Osteoblast (primary cell): ENCODE data around the gene BANK1. TPM values are rescaled to one million over a fixed set of nuclear protein-coding genes. Genes with fewer than 3 reads are reported as not detected.

Source experiments
- DNase-seq: peaks from one replicate; pipeline ENCODE4 v3.0.0; 2011; ENCODE audit warnings: low spot score, mixed read lengths; ENCODE audit not compliant: insufficient read length; ENCODE audit errors: missing footprints
- H2AFZ ChIP-seq: 2 replicates; pipeline ENCODE4 v1.6.0; 2011; ENCODE audit warnings: mild to moderate bottlenecking, low read length
- H3K27ac ChIP-seq: 2 replicates; pipeline ENCODE4 v1.5.1; 2011; ENCODE audit warnings: mild to moderate bottlenecking, low read depth, low read length, moderate library complexity
- H3K27me3 ChIP-seq: 2 replicates; pipeline ENCODE4 v1.6.0; 2012; ENCODE audit warnings: mild to moderate bottlenecking, control low read depth, inconsistent platforms, low read length, moderate library complexity; ENCODE audit not compliant: insufficient read depth
- H3K36me3 ChIP-seq: 2 replicates; pipeline ENCODE4 v1.5.1; 2011; ENCODE audit warnings: mild to moderate bottlenecking, low read length, control low read depth, moderate library complexity; ENCODE audit not compliant: insufficient read depth
- H3K4me1 ChIP-seq: 2 replicates; pipeline ENCODE4 v1.5.1; 2011; ENCODE audit warnings: mild to moderate bottlenecking, low read length, control low read depth, moderate library complexity; ENCODE audit not compliant: insufficient read depth
- H3K4me2 ChIP-seq: 2 replicates; pipeline ENCODE4 v1.6.0; 2011; ENCODE audit warnings: mild to moderate bottlenecking, low read length; ENCODE audit not compliant: insufficient read depth
- H3K4me3 ChIP-seq: fragments of 200-600 bp; sonication (generic); 3 replicates; pipeline ENCODE4 v1.5.1; 2012; ENCODE audit warnings: mild to moderate bottlenecking, low read length, inconsistent platforms; ENCODE audit not compliant: insufficient read depth
- H3K79me2 ChIP-seq: 2 replicates; pipeline ENCODE4 v1.6.0; 2012; ENCODE audit warnings: mild to moderate bottlenecking, low read length, control low read depth, inconsistent platforms; ENCODE audit not compliant: insufficient read depth
- H3K9me3 ChIP-seq: 2 replicates; pipeline ENCODE4 v1.5.1; 2011; ENCODE audit warnings: low read depth, low read length, control low read depth
- H4K20me1 ChIP-seq: 2 replicates; pipeline ENCODE4 v1.6.0; 2012; ENCODE audit warnings: mild to moderate bottlenecking, low read length, control low read depth; ENCODE audit not compliant: insufficient read depth
- CTCF ChIP-seq: IDR thresholded peaks from 2 replicates; pipeline ENCODE4 v1.5.1; 2011; ENCODE audit warnings: mild to moderate bottlenecking, low read depth, low read length, moderate library complexity; ENCODE audit errors: extremely low read depth
- total RNA-seq: library from RNA; depleted of rRNA; stranded (reverse); fragments of >200 nt; gene quantifications from 2 replicates; pipeline ENCODE4 v1.2.3, GENCODE V29; 2012

BANK1 gene
- total RNA-seq, 1 donor: 1.8 TPM

- no peaks in the 10 kb centered on the region for H3K4me1 ChIP-seq
- H3K4me3 ChIP-seq: no peak overlapping the region
- DNase-seq: no peak
- no peaks in the 10 kb centered on the region for H4K20me1 ChIP-seq
- H3K4me2 ChIP-seq: no peak overlapping the region
- no peaks in the 10 kb centered on the region for H3K79me2 ChIP-seq
- no peak overlapping the region for H3K27ac ChIP-seq
- no peaks in the 10 kb centered on the region for H3K27me3 ChIP-seq
- TF ChIP-seq CTCF: no peak
- no peak overlapping the region for H2AFZ ChIP-seq
- H3K9me3 ChIP-seq: no peaks in the 10 kb centered on the region
- H3K36me3 ChIP-seq: no peaks in the 10 kb centered on the region
Observed at GRCh38 chr4:102031406-102031805, 240.9 kb downstream of the BANK1 start.

GRCh38 chr4:102036016-102036415 lies 245.5 kb downstream of the BANK1 start:
- Histone ChIP-seq H3K36me3 (no peaks in the 10 kb centered on the region), H2AFZ (no peak overlapping the region), H3K4me2 (no peak overlapping the region), H4K20me1 (no peaks in the 10 kb centered on the region), H3K79me2 (no peaks in the 10 kb centered on the region), H3K9me3 (no peaks in the 10 kb centered on the region), H3K27ac (no peak overlapping the region), H3K27me3 (no peaks in the 10 kb centered on the region), H3K4me1 (no peaks in the 10 kb centered on the region), H3K4me3 (no peak overlapping the region)
- TF ChIP-seq CTCF: no peak
- no peak for DNase-seq

- Histone ChIP-seq H2AFZ (no peak overlapping the region), H3K4me2 (no peak overlapping the region), H3K27me3 (no peaks in the 10 kb centered on the region), H3K4me3 (no peak overlapping the region), H3K36me3 (no peaks in the 10 kb centered on the region), H3K4me1 (no peaks in the 10 kb centered on the region), H3K9me3 (no peaks in the 10 kb centered on the region), H3K27ac (no peak overlapping the region), H3K79me2 (no peaks in the 10 kb centered on the region), H4K20me1 (no peaks in the 10 kb centered on the region)
- DNase-seq: peak; percentile 48
- no peak for TF ChIP-seq CTCF
Observed at GRCh38 chr4:102036619-102037376, 246.3 kb downstream of the BANK1 start.

GRCh38 chr4:102037566-102037965 lies 247.0 kb downstream of the BANK1 start:
- no peak for DNase-seq
- Histone ChIP-seq H3K4me3 (no peak overlapping the region), H3K27ac (no peak overlapping the region), H2AFZ (no peak overlapping the region), H3K27me3 (no peaks in the 10 kb centered on the region), H3K79me2 (no peaks in the 10 kb centered on the region), H3K4me2 (no peak overlapping the region), H3K4me1 (no peaks in the 10 kb centered on the region), H4K20me1 (no peaks in the 10 kb centered on the region), H3K36me3 (no peaks in the 10 kb centered on the region), H3K9me3 (no peaks in the 10 kb centered on the region)
- TF ChIP-seq CTCF: no peak
